WTC11 (cell line): ENCODE data around the gene RNASE7. TPM values are rescaled to one million over a fixed set of nuclear protein-coding genes. Genes with fewer than 3 reads are reported as not detected.

Experiments
- ATAC-seq: fragments of 200-7000 bp; cut with Tn5 transposase; 2 replicates; pipeline ENCODE4 v1.10.0; 2021; ENCODE audit warnings: mild to moderate bottlenecking, moderate library complexity
- CTCF ChIA-PET: fragments of 300-600 bp; sonication (Branson Sonifier 250); formaldehyde crosslinking; loops from one replicate; lab custom pipeline; 2021; ENCODE audit warnings: antibody characterized with exemption; lab: Charles Lee
- POLR2A ChIA-PET: fragments of 350-600 bp; sonication (Branson Sonifier 250); formaldehyde crosslinking; loops from one replicate; lab custom pipeline; 2021; ENCODE audit warnings: antibody characterized with exemption; lab: Charles Lee
- DNase-seq: peaks from one replicate; pipeline ENCODE4 v3.0.0; 2021; ENCODE audit warnings: low spot score
- H3K27ac Mint-ChIP-seq: 2 replicates; pipeline ENCODE4 v1.8.0; 2021; ENCODE audit warnings: mixed read lengths
- H3K27me3 Mint-ChIP-seq: 2 replicates; pipeline ENCODE4 v1.8.0; 2021; ENCODE audit warnings: low read depth, mild to moderate bottlenecking, moderate library complexity, mixed read lengths
- H3K36me3 Mint-ChIP-seq: 2 replicates; pipeline ENCODE4 v1.8.0; 2021; ENCODE audit warnings: mixed read lengths
- H3K4me1 Mint-ChIP-seq: 2 replicates; pipeline ENCODE4 v1.8.0; 2022; ENCODE audit warnings: mixed read lengths
- H3K4me3 Mint-ChIP-seq: 2 replicates; pipeline ENCODE4 v1.8.0; 2021; ENCODE audit warnings: mild to moderate bottlenecking, moderate library complexity, mixed read lengths
- H3K9me3 Mint-ChIP-seq: 2 replicates; pipeline ENCODE4 v1.8.0; 2021; ENCODE audit warnings: mixed read lengths
- ATF1 ChIP-seq: sonication (generic); formaldehyde crosslinking; IDR thresholded peaks from 2 replicates; pipeline ENCODE4 v1.8.1; 2023; ENCODE audit warnings: mild to moderate bottlenecking, moderate library complexity, missing genetic modification reagents
- E2F1 ChIP-seq: sonication (generic); formaldehyde crosslinking; IDR thresholded peaks from 2 replicates; pipeline ENCODE4 v1.8.0; 2022; ENCODE audit warnings: mild to moderate bottlenecking, missing genetic modification reagents
- FOXP4 ChIP-seq: sonication (generic); formaldehyde crosslinking; IDR thresholded peaks from 2 replicates; pipeline ENCODE4 v1.8.0; 2022; ENCODE audit warnings: mild to moderate bottlenecking, missing genetic modification reagents
- GRHL2 ChIP-seq: fragments of 250-450 bp; sonication (Bioruptor Pico); IDR thresholded peaks from 2 replicates; pipeline ENCODE4 v1.8.0; 2022; ENCODE audit warnings: mild to moderate bottlenecking, moderate library complexity; ENCODE audit not compliant: insufficient replicate concordance, severe bottlenecking
- HMGA2 ChIP-seq: fragments of 250-450 bp; sonication (Bioruptor Pico); IDR thresholded peaks from 2 replicates; pipeline ENCODE4 v1.4.0; 2021; ENCODE audit warnings: mild to moderate bottlenecking, moderate library complexity
- IRF1 ChIP-seq: sonication (generic); formaldehyde crosslinking; IDR thresholded peaks from 2 replicates; pipeline ENCODE4 v1.8.0; 2023; ENCODE audit warnings: missing genetic modification reagents
- JAZF1 ChIP-seq: fragments of 250-450 bp; sonication (Bioruptor Pico); IDR thresholded peaks from 2 replicates; pipeline ENCODE4 v1.9.0; 2021; ENCODE audit warnings: moderate library complexity, mild to moderate bottlenecking, inconsistent platforms
- MLX ChIP-seq: sonication (generic); formaldehyde crosslinking; IDR thresholded peaks from 2 replicates; pipeline ENCODE4 v1.8.1; 2023; ENCODE audit warnings: mild to moderate bottlenecking, missing genetic modification reagents, moderate library complexity
- MXD4 ChIP-seq: fragments of 250-450 bp; sonication (Bioruptor Pico); IDR thresholded peaks from 2 replicates; pipeline ENCODE4 v1.8.0; 2021; ENCODE audit warnings: mild to moderate bottlenecking, moderate library complexity, borderline replicate concordance
- NFATC4 ChIP-seq: fragments of 250-450 bp; sonication (Bioruptor Pico); IDR thresholded peaks from 2 replicates; pipeline ENCODE4 v1.9.0; 2021; ENCODE audit warnings: mild to moderate bottlenecking
- NFE2L1 ChIP-seq: sonication (generic); formaldehyde crosslinking; IDR thresholded peaks from 2 replicates; pipeline ENCODE4 v1.8.1; 2023; ENCODE audit warnings: missing genetic modification reagents
- RORB ChIP-seq: fragments of 250-450 bp; sonication (Bioruptor Pico); IDR thresholded peaks from 2 replicates; pipeline ENCODE4 v1.9.0; 2021; ENCODE audit warnings: mild to moderate bottlenecking
- SMAD4 ChIP-seq: sonication (generic); formaldehyde crosslinking; IDR thresholded peaks from 2 replicates; pipeline ENCODE4 v1.8.0; 2022; ENCODE audit warnings: mild to moderate bottlenecking, missing genetic modification reagents
- SOX15 ChIP-seq: fragments of 250-450 bp; sonication (Bioruptor Pico); IDR thresholded peaks from 2 replicates; pipeline ENCODE4 v1.9.0; 2021; ENCODE audit warnings: mild to moderate bottlenecking
- USF1 ChIP-seq: sonication (generic); formaldehyde crosslinking; IDR thresholded peaks from 2 replicates; pipeline ENCODE4 v1.8.0; 2022; ENCODE audit warnings: mild to moderate bottlenecking, missing genetic modification reagents
- ZBTB21 ChIP-seq: sonication (generic); formaldehyde crosslinking; IDR thresholded peaks from 2 replicates; pipeline ENCODE4 v1.8.1; 2023; ENCODE audit warnings: mild to moderate bottlenecking, missing genetic modification reagents, borderline replicate concordance
- ZNF423 ChIP-seq: fragments of 250-450 bp; sonication (Bioruptor Pico); IDR thresholded peaks from 2 replicates; pipeline ENCODE4 v2.1.2; 2022; ENCODE audit warnings: mild to moderate bottlenecking, moderate library complexity
- total RNA-seq: library from RNA; stranded (reverse); gene quantifications from 3 replicates; pipeline ENCODE4 v1.2.3, GENCODE V29; 2021
- TF ChIP-seq, protein P1 (sequence below): sonication (generic); formaldehyde crosslinking; IDR thresholded peaks from 2 replicates; pipeline ENCODE4 v1.8.1; 2023; ENCODE audit warnings: mild to moderate bottlenecking, moderate library complexity, missing genetic modification reagents
- TF ChIP-seq, protein P2 (sequence below): fragments of 250-450 bp; sonication (Bioruptor Pico); conservative IDR thresholded peaks from 2 replicates; pipeline ENCODE4 v1.9.0; 2021; ENCODE audit warnings: mild to moderate bottlenecking

The RNASE7 gene
- total RNA-seq, 1 experiment from 2014 or later = not detected

GRCh38 chr14:21029917-21030316, 12.2 kb upstream of the RNASE7 start, which contains the start of gene TPPP2:
TSS of gene TPPP2 (plus strand) at chr14:21030217. CDS start at chr14:21030582, 365 bp downstream.
- H3K4me3 Mint-ChIP-seq = no peak within 1 kb of the TSS
- H3K27ac Mint-ChIP-seq = no peak within 1 kb of the TSS
- H3K27me3 Mint-ChIP-seq = peaks cover 13% of the 10 kb centered on the region
- H3K4me1 Mint-ChIP-seq = peaks cover 17% of the 10 kb centered on the region
- no peaks in the 10 kb centered on the region for H3K36me3 Mint-ChIP-seq
- CTCF ChIA-PET = interaction anchor here (0.6 to 12.2 kb wide), 3 partner anchors 10 to 33 kb away, joined by 3 to 104 read pairs (median 7); no protein-coding TSS in a partner anchor
- POLR2A ChIA-PET = no interaction called here
- no peak for TF ChIP-seq ZNF423 (CRISPR knock-in tag)
- ATAC-seq (no peak), DNase-seq (no peak)
- H3K9me3 Mint-ChIP-seq = no peaks in the 10 kb centered on the region

DNA sequence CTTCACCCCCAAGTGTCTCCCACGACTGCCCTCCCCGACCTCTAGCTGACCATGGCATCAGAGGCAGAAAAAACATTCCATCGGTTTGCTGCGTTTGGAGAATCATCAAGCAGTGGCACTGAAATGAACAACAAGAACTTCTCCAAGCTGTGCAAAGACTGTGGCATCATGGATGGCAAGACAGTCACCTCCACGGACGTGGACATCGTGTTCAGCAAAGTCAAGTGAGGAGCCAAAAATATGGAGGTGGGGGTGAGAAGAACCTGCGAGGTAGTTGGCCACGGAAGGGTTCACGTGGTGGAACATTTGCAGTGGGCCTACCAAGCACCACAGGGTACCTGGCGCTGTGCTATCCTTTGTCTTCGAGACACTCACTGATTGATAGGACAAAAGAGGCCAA, 11.6 kb upstream of the RNASE7 start:
- Mint-ChIP-seq H3K36me3 (no peaks in the 10 kb centered on the region), H3K4me3 (no peak overlapping the region), H3K27me3 (peaks cover 16% of the 10 kb centered on the region)
- no peak for TF ChIP-seq JAZF1 (CRISPR knock-in tag)
- TF ChIP-seq, protein P1, sequence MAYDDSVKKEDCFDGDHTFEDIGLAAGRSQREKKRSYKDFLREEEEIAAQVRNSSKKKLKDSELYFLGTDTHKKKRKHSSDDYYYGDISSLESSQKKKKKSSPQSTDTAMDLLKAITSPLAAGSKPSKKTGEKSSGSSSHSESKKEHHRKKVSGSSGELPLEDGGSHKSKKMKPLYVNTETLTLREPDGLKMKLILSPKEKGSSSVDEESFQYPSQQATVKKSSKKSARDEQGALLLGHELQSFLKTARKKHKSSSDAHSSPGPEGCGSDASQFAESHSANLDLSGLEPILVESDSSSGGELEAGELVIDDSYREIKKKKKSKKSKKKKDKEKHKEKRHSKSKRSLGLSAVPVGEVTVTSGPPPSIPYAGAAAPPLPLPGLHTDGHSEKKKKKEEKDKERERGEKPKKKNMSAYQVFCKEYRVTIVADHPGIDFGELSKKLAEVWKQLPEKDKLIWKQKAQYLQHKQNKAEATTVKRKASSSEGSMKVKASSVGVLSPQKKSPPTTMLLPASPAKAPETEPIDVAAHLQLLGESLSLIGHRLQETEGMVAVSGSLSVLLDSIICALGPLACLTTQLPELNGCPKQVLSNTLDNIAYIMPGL (CRISPR knock-in tag) = no peak
- TF ChIP-seq ZBTB21 (CRISPR knock-in tag) = no peak
- TF ChIP-seq FOXP4 = no peak
- no peak for TF ChIP-seq SMAD4 (CRISPR knock-in tag)
- TF ChIP-seq, protein P2, sequence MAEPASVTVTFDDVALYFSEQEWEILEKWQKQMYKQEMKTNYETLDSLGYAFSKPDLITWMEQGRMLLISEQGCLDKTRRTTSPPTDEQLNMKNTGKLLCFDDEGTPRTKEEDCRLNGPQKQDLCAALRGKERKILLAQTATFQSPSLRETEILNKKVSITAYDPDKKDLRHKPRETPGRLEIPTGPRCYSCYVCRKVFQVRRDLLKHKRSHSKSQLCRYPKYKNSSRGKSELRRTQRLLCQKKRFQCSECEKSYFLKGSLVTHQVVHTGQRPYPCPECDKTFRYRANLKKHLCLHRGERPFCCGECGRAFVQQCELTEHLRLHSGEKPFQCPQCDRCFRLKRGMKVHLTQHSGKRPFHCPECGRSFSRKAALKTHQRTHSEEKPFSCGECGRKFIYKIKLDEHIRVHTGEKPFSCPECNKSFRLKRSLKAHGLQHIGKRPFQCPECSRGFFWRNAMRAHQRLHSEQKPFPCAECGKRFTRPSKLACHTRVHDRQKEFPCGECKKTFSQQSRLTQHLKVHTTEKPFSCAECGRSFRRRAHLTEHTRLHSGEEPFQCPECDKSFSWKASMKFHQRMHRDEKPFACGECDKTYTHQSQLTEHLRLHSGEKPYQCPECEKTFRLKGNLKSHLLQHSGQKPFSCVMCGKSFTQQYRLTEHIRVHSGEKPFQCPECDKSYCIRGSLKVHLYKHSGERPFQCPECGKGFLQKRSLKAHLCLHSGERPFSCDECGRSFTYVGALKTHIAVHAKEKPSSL (CRISPR knock-in tag) = no peak
- TF ChIP-seq E2F1 (CRISPR knock-in tag) = no peak
- TF ChIP-seq USF1 = no peak
- TF ChIP-seq ATF1 (CRISPR knock-in tag) = no peak
- no peak for TF ChIP-seq RORB (CRISPR knock-in tag)
- TF ChIP-seq MLX (CRISPR knock-in tag) = no peak
- TF ChIP-seq SOX15 (CRISPR knock-in tag) = no peak
- TF ChIP-seq GRHL2 (CRISPR knock-in tag) = no peak
- no peak for TF ChIP-seq HMGA2 (CRISPR knock-in tag)
- no peak for TF ChIP-seq IRF1 (CRISPR knock-in tag)
- no peak for TF ChIP-seq MXD4 (CRISPR knock-in tag)
- no peak for TF ChIP-seq NFATC4 (CRISPR knock-in tag)
- TF ChIP-seq NFE2L1 (CRISPR knock-in tag) = no peak
- TF ChIP-seq, all 79 proteins: peak for 0
- DNase-seq = no peak
- Mint-ChIP-seq H3K27ac (no peak overlapping the region), H3K9me3 (no peaks in the 10 kb centered on the region), H3K4me1 (peaks cover 17% of the 10 kb centered on the region)
- ChIA-PET CTCF (interaction anchor here (0.6 to 12.2 kb wide), 4 partner anchors 10 to 36 kb away, joined by 3 to 104 read pairs (median 5); no protein-coding TSS in a partner anchor), POLR2A (no interaction called here)
- ATAC-seq = no peak
